Measurements from ENCODE around the gene CAPS2. TPM values are rescaled to one million over a fixed set of nuclear protein-coding genes. Genes with fewer than 3 reads are reported as not detected.

CAPS2 gene
- total and polyA plus RNA-seq, 4 donors = 0.91 to 3.1 (median 1.4) TPM

GRCh38 chr12:75334384-75335030 is 4.4 kb upstream of the CAPS2 start, which contains the start of gene GLIPR1L1:
Gene GLIPR1L1 (plus strand): TSS chr12:75334670. CDS start chr12:75334729, 59 bp downstream.
- Histone ChIP-seq H3K27me3 (ENCODE audit: control insufficient read depth in 4 of 4, insufficient read depth in 4 of 4, low read length in 3 of 4) (no peaks in the 10 kb centered on the region), H3K4me1 (ENCODE audit: control insufficient read depth in 4 of 4, insufficient read depth in 4 of 4, low read length in 3 of 4) (peaks cover 0 to 14% (median 10%) of the 10 kb centered on the region in 4 donors), H3K4me3 (ENCODE audit: low read depth in 1 of 3, low read length in 3 of 3) (peak within 1 kb of the TSS in 2 of 3 donors; percentile 17 to 40), H3K9ac (ENCODE audit: low read depth in 1 of 2, low read length in 2 of 2) (no peak within 1 kb of the TSS), H3K9me3 (ENCODE audit: control insufficient read depth in 4 of 4, low read length in 3 of 4) (no peaks in the 10 kb centered on the region), H3K36me3 (ENCODE audit: control insufficient read depth in 4 of 4, insufficient read depth in 3 of 4, low read depth in 1 of 4, low read length in 3 of 4) (no peaks in the 10 kb centered on the region), H3K27ac (ENCODE audit: low read depth in 1 of 2, low read length in 2 of 2) (no peak within 1 kb of the TSS)
- peak; percentile 77 for DNase-seq (ENCODE audit: low spot score)
- no peak for TF ChIP-seq FOXA2 (IDR thresholded peaks at IDR 0.05)
- no peak for TF ChIP-seq FOXA1 (IDR thresholded peaks at IDR 0.05)
- TF ChIP-seq SP1 (IDR thresholded peaks at IDR 0.05) = no peak
- TF ChIP-seq YY1 (IDR thresholded peaks at IDR 0.05) = no peak
- peak; percentile 87 for TF ChIP-seq CTCF (IDR thresholded peaks at IDR 0.05; ENCODE audit: low read depth, low read length, missing input control)
- TF ChIP-seq HNF4G (IDR thresholded peaks at IDR 0.05) = no peak
- TF ChIP-seq EGR1 (IDR thresholded peaks at IDR 0.05; ENCODE audit: low read depth in 2 of 2) = peak; percentile 60 to 69
- TF ChIP-seq NR2F2 (IDR thresholded peaks at IDR 0.05) = no peak
- TF ChIP-seq REST (IDR thresholded peaks at IDR 0.05) = no peak
- peak; percentile 85 to 90 for TF ChIP-seq RAD21 (IDR thresholded peaks at IDR 0.05)
- TF ChIP-seq JUND (IDR thresholded peaks at IDR 0.05) = no peak
- TF ChIP-seq RXRA (IDR thresholded peaks at IDR 0.05) = peak in 1 of 2 donors; percentile 16
- no peak for TF ChIP-seq GABPA (IDR thresholded peaks at IDR 0.05 in 1 of 2, conservative IDR thresholded peaks at IDR 0.05 in 1 of 2)
- 8% methylated on average over 23 of the region's 23 CpGs for WGBS

DNA sequence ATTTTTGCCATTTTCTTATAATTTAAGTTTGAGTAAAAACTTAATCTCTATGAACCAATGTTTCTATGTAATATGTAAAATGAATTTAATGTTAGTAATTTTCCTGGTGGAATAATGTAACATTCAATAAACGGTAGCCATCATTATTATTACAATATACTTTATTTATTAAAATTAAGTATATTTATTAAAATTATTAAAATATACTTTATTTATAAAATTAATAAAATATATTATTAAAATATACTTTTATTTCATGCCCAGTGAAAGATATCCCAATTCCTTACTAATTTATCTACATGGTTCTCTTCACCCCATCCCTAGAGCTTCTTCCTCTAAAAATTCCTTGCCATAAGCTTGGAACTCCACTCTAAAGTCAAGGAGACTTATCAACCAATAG is 2.5 kb downstream of the CAPS2 start:
- DNase-seq (ENCODE audit: low spot score) = no peak
- no peak overlapping the region for H3K9ac ChIP-seq (ENCODE audit: low read depth in 1 of 2, low read length in 2 of 2)

More for the DNA sequence above, 2.5 kb downstream of the CAPS2 start:
- no peak overlapping the region for H3K27ac ChIP-seq (ENCODE audit: low read depth in 1 of 2, low read length in 2 of 2)
- peaks cover 0 to 7% (median 5%) of the 10 kb centered on the region in 4 donors for H3K4me1 ChIP-seq (ENCODE audit: control insufficient read depth in 4 of 4, insufficient read depth in 4 of 4, low read length in 3 of 4)
- no peaks in the 10 kb centered on the region for H3K36me3 ChIP-seq (ENCODE audit: control insufficient read depth in 4 of 4, insufficient read depth in 3 of 4, low read depth in 1 of 4, low read length in 3 of 4)
- H3K9me3 ChIP-seq (ENCODE audit: control insufficient read depth in 4 of 4, low read length in 3 of 4) = no peaks in the 10 kb centered on the region
- H3K4me3 ChIP-seq (ENCODE audit: low read depth in 1 of 3, low read length in 3 of 3) = no peak overlapping the region
- H3K27me3 ChIP-seq (ENCODE audit: control insufficient read depth in 4 of 4, insufficient read depth in 4 of 4, low read length in 3 of 4) = no peaks in the 10 kb centered on the region
- TF ChIP-seq ATF3 (IDR thresholded peaks at IDR 0.05) = no peak
- TF ChIP-seq YY1 (IDR thresholded peaks at IDR 0.05) = no peak
- TF ChIP-seq ZBTB33 (IDR thresholded peaks at IDR 0.05) = no peak
- no peak for TF ChIP-seq SP1 (IDR thresholded peaks at IDR 0.05)
- 87% methylated on average over 1 of the region's 1 CpG for WGBS
